Left lung (tissue), 10 donors: Measurements from ENCODE around the gene PNMA8A. TPM values are rescaled to one million over a fixed set of nuclear protein-coding genes. Genes with fewer than 3 reads are reported as not detected.

Experiments
- ATAC-seq: fragments of 200-7000 bp; cut with Tn5 transposase; one replicate; pipeline ENCODE4 v1.9.1; 2020; ENCODE audit warnings: moderate library complexity
- DNase-seq, 4 donors: peaks; one replicate each; pipeline ENCODE4 v3.0.0-alpha.2; 2013 to 2020
- H3K27ac ChIP-seq, 2 donors: fragments of 200-600 bp; sonication (generic) in 1 of 2; one replicate each; pipeline versions ENCODE4 v1.5.0 to v1.8.0; 2020 to 2021
- H3K27me3 ChIP-seq, 2 donors: fragments of 200-600 bp; sonication (generic) in 1 of 2; one replicate each; pipeline versions ENCODE4 v1.5.0 to v1.8.0; 2020 to 2021
- H3K36me3 ChIP-seq, 2 donors: fragments of 200-600 bp; sonication (generic) in 1 of 2; one replicate each; pipeline versions ENCODE4 v1.5.0 to v1.8.0; 2020 to 2021
- H3K4me1 ChIP-seq, 2 donors: fragments of 200-600 bp; one replicate each; pipeline ENCODE4 v1.8.0; 2021
- H3K4me3 ChIP-seq, 2 donors: fragments of 200-600 bp; sonication (generic) in 1 of 2; one replicate each; pipeline versions ENCODE4 v1.5.0 to v1.8.0; 2020 to 2021; ENCODE audit warnings: mild to moderate bottlenecking in 1 of 2
- H3K9me3 ChIP-seq, 2 donors: fragments of 200-600 bp; sonication (generic) in 1 of 2; one replicate each; pipeline versions ENCODE4 v1.5.0 to v1.8.0; 2020 to 2021
- CTCF ChIP-seq, 2 donors: fragments of 200-600 bp; sonication (generic) in 1 of 2; IDR thresholded peaks; one replicate each; pipeline versions ENCODE4 v1.5.0 to v1.8.0; 2021; ENCODE audit warnings: antibody characterized with exemption in 2 of 2
- intact Hi-C, 2 donors: fragments of 100-400 bp; cut with DNase I; formaldehyde crosslinking; loops; one replicate each; pipeline versions ENCODE4 v1.11.2 to v1.14.2; 2022
- polyA plus RNA-seq, 6 donors: library from polyadenylated mRNA; unstranded; fragments of 120-200 nt; gene quantifications; one replicate each; pipeline ENCODE4 v1.2.1, GENCODE V29; 2013; ENCODE audit not compliant: insufficient read length in 6 of 6
- total RNA-seq, 2 donors: library from RNA; stranded (reverse); fragmentation: NEBNext Ultra II Directional; extraction: Animal tissue kit (Norgen Biotek cat#: 25700); gene quantifications; one replicate each; pipeline ENCODE4 v1.2.1, GENCODE V29; 2021
- donor health status: DM: no; HTN: yes; CAD: no.
- donor health status: DM: no; HTN: no; CAD: no.

The PNMA8A gene
- total and polyA plus RNA-seq, 8 donors, result 1.5 to 17.2 (median 13.4) TPM

- no peak for ATAC-seq
- Histone ChIP-seq H3K27ac (no peak overlapping the region), H3K4me3 (no peak overlapping the region), H3K4me1 (no peaks in the 10 kb centered on the region), H3K9me3 (no peaks in the 10 kb centered on the region), H3K27me3 (peaks cover 0 to 9% of the 10 kb centered on the region in 2 donors), H3K36me3 (no peaks in the 10 kb centered on the region)
- no peak for TF ChIP-seq CTCF (IDR thresholded peaks at IDR 0.05)
- DNase-seq, result no peak
- intact Hi-C loops, result no loop called here
Observed at GRCh38 chr19:46450737-46451136, 20.6 kb downstream of the PNMA8A start.

- no peak overlapping the region for H3K27ac ChIP-seq
- H3K4me1 ChIP-seq, result no peaks in the 10 kb centered on the region
- H3K27me3 ChIP-seq, result no peaks in the 10 kb centered on the region
- no peaks in the 10 kb centered on the region for H3K9me3 ChIP-seq
- intact Hi-C loops, result no loop called here
- ATAC-seq (no peak), DNase-seq (no peak)
- H3K4me3 ChIP-seq, result no peak overlapping the region
- TF ChIP-seq CTCF (IDR thresholded peaks at IDR 0.05), result no peak
- H3K36me3 ChIP-seq, result no peaks in the 10 kb centered on the region
Observed at GRCh38 chr19:46449228-46449627, 22.1 kb downstream of the PNMA8A start.

- no peak for DNase-seq
- no peak overlapping the region for H3K4me3 ChIP-seq
- H3K4me1 ChIP-seq, result no peaks in the 10 kb centered on the region
- no peak overlapping the region for H3K27ac ChIP-seq
- no peaks in the 10 kb centered on the region for H3K9me3 ChIP-seq
- no peaks in the 10 kb centered on the region for H3K36me3 ChIP-seq
- intact Hi-C loops, result no loop called here
- no peaks in the 10 kb centered on the region for H3K27me3 ChIP-seq
- no peak for ATAC-seq
- TF ChIP-seq CTCF (IDR thresholded peaks at IDR 0.05), result no peak
Observed at GRCh38 chr19:46448601-46449000, 22.8 kb downstream of the PNMA8A start.

GRCh38 chr19:46447824-46448223, 23.5 kb downstream of the PNMA8A start:
- ATAC-seq (no peak), DNase-seq (no peak)
- Histone ChIP-seq H3K4me1 (peaks cover 0 to 6% of the 10 kb centered on the region in 2 donors), H3K9me3 (no peaks in the 10 kb centered on the region), H3K4me3 (no peak overlapping the region), H3K27ac (no peak overlapping the region), H3K36me3 (no peaks in the 10 kb centered on the region), H3K27me3 (no peaks in the 10 kb centered on the region)
- no peak for TF ChIP-seq CTCF (IDR thresholded peaks at IDR 0.05)
- intact Hi-C loops, result no loop called here

GRCh38 chr19:46447006-46447405, 24.4 kb downstream of the PNMA8A start:
- no peak for ATAC-seq
- Histone ChIP-seq H3K27me3 (no peaks in the 10 kb centered on the region), H3K4me1 (peaks cover 0 to 11% of the 10 kb centered on the region in 2 donors), H3K27ac (no peak overlapping the region), H3K4me3 (no peak overlapping the region), H3K36me3 (no peaks in the 10 kb centered on the region), H3K9me3 (no peaks in the 10 kb centered on the region)
- TF ChIP-seq CTCF (IDR thresholded peaks at IDR 0.05), result no peak
- intact Hi-C loops, result no loop called here
- DNase-seq, result no peak
